Transverse colon (tissue), 4 donors: ENCODE measurements around the gene ATAT1. TPM values are rescaled to one million over a fixed set of nuclear protein-coding genes. Genes with fewer than 3 reads are reported as not detected.

Source experiments
- DNase-seq: peaks from one replicate; pipeline ENCODE4 v3.0.0-alpha.2; 2019
- H3K27ac ChIP-seq, 4 donors: fragments of 200-600 bp; sonication (generic); 2 replicates each; pipeline ENCODE4 v1.5.1; 2016 to 2018; ENCODE audit warnings: inconsistent platforms in 4 of 4
- H3K27me3 ChIP-seq: fragments of 200-600 bp; sonication (generic); 2 replicates; pipeline ENCODE4 v1.5.1; 2017; ENCODE audit warnings: inconsistent platforms
- H3K36me3 ChIP-seq, 4 donors: fragments of 200-600 bp; sonication (generic); 2 replicates each; pipeline ENCODE4 v1.5.1; 2017 to 2019; ENCODE audit warnings: inconsistent platforms in 4 of 4
- H3K4me1 ChIP-seq, 4 donors: fragments of 200-600 bp; sonication (generic); 2 replicates each; pipeline ENCODE4 v1.5.1; 2017 to 2020; ENCODE audit warnings: inconsistent platforms in 4 of 4
- H3K4me3 ChIP-seq, 4 donors: fragments of 200-600 bp; sonication (generic); 1 replicate in 1 of 4; 2 replicates in 3 of 4; pipeline versions ENCODE4 v1.5.1 to v1.6.1; 2017 to 2019; ENCODE audit warnings: inconsistent platforms in 4 of 4
- H3K9me3 ChIP-seq, 2 donors: fragments of 200-600 bp; sonication (generic); 2 replicates each; pipeline ENCODE4 v1.5.1; 2017 to 2019; ENCODE audit warnings: inconsistent platforms in 2 of 2
- EP300 ChIP-seq: sonication (generic); formaldehyde crosslinking; IDR thresholded peaks from one replicate; pipeline ENCODE4 v1.6.1; 2017; ENCODE audit warnings: antibody characterized with exemption, low read depth
- POLR2A ChIP-seq: fragments of 450-650 bp; IDR thresholded peaks from one replicate; pipeline ENCODE4 v1.6.1; 2016; ENCODE audit warnings: antibody characterized with exemption, mild to moderate bottlenecking, moderate library complexity
- POLR2AphosphoS5 ChIP-seq, 3 donors: sonication (generic); formaldehyde crosslinking; IDR thresholded peaks; one replicate each; pipeline ENCODE4 v1.6.1; 2016; ENCODE audit warnings: antibody characterized with exemption in 3 of 3
- WGBS, 2 donors: methylation state at CpG; one replicate each; pipeline ENCODE4 v1.1.5; 2018; ENCODE audit warnings: low coverage in 1 of 2; 5-methylcytosine and 5-hydroxymethylcytosine counted together
- in situ Hi-C, 4 donors: fragments of 200-750 bp; cut with MboI; loops; one replicate each; pipeline versions ENCODE4 v1.15.0 to v1.15.1; 2017; ENCODE audit warnings: low sequenced_read_pairs in 3 of 4, low pct_ligation_motif_present in 1 of 4, low pct_unique_long_range_greater_than_20kb in 1 of 4
- intact Hi-C: fragments of 100-400 bp; cut with DNase I; formaldehyde crosslinking; loops from one replicate; pipeline ENCODE4 v1.15.1; 2023; ENCODE audit warnings: low total_unique reads
- total RNA-seq, 4 donors: library from RNA; depleted of rRNA; stranded (reverse); fragments of >200 nt; gene quantifications; one replicate each; pipeline ENCODE4 v1.1.0, GENCODE V29; 2016
- TF ChIP-seq, protein P1 (sequence below), 5 experiments: fragments of 200-600 bp in 3 of 5; fragments of 450-650 bp in 2 of 5; sonication (generic) in 3 of 5; IDR thresholded peaks; 1 replicate in 2 of 5; 2 replicates in 3 of 5; pipeline ENCODE4 v1.5.1; 2016 to 2017; ENCODE audit warnings: antibody characterized with exemption in 5 of 5, inconsistent platforms in 3 of 5, mild to moderate bottlenecking in 2 of 5, moderate library complexity in 1 of 5

ATAT1 gene
- total RNA-seq, 4 donors from 2014 or later: 10.6 to 174 (median 22.2) TPM

DNA sequence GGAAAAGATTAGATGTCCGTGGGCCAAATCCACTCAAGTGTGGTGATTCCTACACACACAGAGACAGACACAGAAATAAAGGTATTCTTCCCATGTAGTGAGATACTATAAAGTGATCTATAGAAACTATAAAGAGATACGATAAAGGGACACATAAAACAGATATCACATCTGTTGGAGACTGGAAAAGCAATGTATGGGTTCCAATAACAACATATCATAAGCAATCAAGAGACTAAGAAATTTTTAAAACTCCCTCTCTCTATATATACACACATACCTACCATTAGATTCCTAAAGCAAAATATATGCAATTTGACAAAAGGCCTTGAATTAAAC, 14.8 kb upstream of the ATAT1 start:
- no peaks in the 10 kb centered on the region for H3K9me3 ChIP-seq
- DNase-seq: no peak
- no peak overlapping the region for H3K4me3 ChIP-seq
- peak overlapping the region in 3 of 4 donors; percentile 94 to 98 (median 94) for H3K27ac ChIP-seq
- intact Hi-C loops: no loop called here
- WGBS, 2 donors: 67 to 85% methylated on average over 2 of the region's 2 CpGs
- H3K27me3 ChIP-seq: no peaks in the 10 kb centered on the region
- H3K4me1 ChIP-seq: peaks cover 4 to 43% (median 28%) of the 10 kb centered on the region in 4 donors
- in situ Hi-C loops: no loop called here
- TF ChIP-seq POLR2AphosphoS5 (IDR thresholded peaks at IDR 0.05): no peak
- TF ChIP-seq EP300: no peak
- TF ChIP-seq POLR2A: no peak
- TF ChIP-seq, protein P1, sequence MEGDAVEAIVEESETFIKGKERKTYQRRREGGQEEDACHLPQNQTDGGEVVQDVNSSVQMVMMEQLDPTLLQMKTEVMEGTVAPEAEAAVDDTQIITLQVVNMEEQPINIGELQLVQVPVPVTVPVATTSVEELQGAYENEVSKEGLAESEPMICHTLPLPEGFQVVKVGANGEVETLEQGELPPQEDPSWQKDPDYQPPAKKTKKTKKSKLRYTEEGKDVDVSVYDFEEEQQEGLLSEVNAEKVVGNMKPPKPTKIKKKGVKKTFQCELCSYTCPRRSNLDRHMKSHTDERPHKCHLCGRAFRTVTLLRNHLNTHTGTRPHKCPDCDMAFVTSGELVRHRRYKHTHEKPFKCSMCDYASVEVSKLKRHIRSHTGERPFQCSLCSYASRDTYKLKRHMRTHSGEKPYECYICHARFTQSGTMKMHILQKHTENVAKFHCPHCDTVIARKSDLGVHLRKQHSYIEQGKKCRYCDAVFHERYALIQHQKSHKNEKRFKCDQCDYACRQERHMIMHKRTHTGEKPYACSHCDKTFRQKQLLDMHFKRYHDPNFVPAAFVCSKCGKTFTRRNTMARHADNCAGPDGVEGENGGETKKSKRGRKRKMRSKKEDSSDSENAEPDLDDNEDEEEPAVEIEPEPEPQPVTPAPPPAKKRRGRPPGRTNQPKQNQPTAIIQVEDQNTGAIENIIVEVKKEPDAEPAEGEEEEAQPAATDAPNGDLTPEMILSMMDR (IDR thresholded peaks at IDR 0.05): no peak
- peaks cover 0 to 33% (median 19%) of the 10 kb centered on the region in 4 donors for H3K36me3 ChIP-seq

DNA sequence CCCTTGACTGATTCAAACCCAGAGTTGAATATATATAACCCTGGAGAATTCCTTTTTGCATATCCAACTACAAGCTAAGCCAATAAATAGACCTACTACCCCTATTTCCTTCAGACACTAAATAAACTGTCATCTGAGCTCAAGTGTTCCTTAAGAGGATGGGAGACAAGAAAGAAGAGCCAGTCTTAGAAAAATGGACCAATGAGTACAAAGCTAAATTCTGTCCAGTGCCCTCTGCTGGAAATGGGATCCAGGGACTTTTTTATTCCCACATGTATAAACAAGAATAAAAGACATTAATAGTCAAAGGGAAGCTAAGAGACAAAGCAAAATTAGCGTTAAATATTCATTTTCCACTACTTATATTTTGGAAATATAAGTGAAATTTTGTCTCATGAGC, 14.5 kb upstream of the ATAT1 start:
- H3K27ac ChIP-seq: peak overlapping the region; percentile 94 to 98 (median 96)
- H3K4me1 ChIP-seq: peaks cover 4 to 43% (median 28%) of the 10 kb centered on the region in 4 donors
- H3K9me3 ChIP-seq: no peaks in the 10 kb centered on the region
- in situ Hi-C loops (no loop called here), intact Hi-C loops (no loop called here)
- no peak overlapping the region for H3K4me3 ChIP-seq
- peaks cover 0 to 31% (median 17%) of the 10 kb centered on the region in 4 donors for H3K36me3 ChIP-seq
- 82 to 92% methylated on average over 1 of the region's 1 CpG for WGBS, 2 donors
- DNase-seq: no peak
- no peaks in the 10 kb centered on the region for H3K27me3 ChIP-seq
- TF ChIP-seq POLR2A: no peak
- TF ChIP-seq, protein P1 (IDR thresholded peaks at IDR 0.05): peak in 1 of 5 experiments; percentile 15

DNA sequence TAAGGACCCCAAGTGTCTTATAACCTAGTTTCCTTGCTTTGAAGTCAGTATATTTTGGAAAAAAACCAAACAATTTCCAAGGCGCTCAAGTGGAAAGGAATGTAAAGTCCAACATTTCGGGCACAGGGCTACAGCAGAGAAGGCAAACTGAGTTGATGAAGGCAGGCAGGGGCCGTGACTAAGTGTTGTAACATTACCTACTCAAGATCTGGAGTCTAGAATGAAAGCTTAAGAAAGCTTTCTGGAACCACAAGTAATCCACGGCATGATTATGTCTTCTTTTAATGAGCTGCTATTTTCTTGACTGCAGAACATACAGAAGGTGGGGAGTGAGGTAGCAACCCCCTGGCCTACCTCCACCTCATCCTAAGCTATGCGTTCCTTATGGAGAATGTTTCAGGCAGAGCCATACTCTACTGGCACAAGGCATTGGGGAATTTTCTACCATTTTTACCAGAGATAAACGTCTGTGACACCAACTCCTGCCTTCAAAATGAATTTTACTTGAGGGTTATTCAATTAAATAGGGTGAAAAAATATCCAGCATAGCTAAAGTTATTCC, 13.9 kb upstream of the ATAT1 start:
- intact Hi-C loops: no loop called here

GRCh38 chr6:30613251-30614043, 13.2 kb upstream of the ATAT1 start:
- H3K9me3 ChIP-seq: no peaks in the 10 kb centered on the region
- H3K27me3 ChIP-seq: no peaks in the 10 kb centered on the region
- peak overlapping the region; percentile 94 to 98 (median 96) for H3K27ac ChIP-seq
- TF ChIP-seq POLR2AphosphoS5 (IDR thresholded peaks at IDR 0.05) (peak in 1 of 3 donors; percentile 4), POLR2A (no peak)
- DNase-seq: no peak
- in situ Hi-C loops (no loop called here), intact Hi-C loops (no loop called here)
- peaks cover 5 to 46% (median 33%) of the 10 kb centered on the region in 4 donors for H3K4me1 ChIP-seq
- peaks cover 0 to 21% (median 11%) of the 10 kb centered on the region in 4 donors for H3K36me3 ChIP-seq
- H3K4me3 ChIP-seq: peak overlapping the region in 1 of 4 donors; percentile 66

More for the DNA sequence above, 13.9 kb upstream of the ATAT1 start:
- in situ Hi-C loops: no loop called here
- Histone ChIP-seq H3K9me3 (no peaks in the 10 kb centered on the region), H3K4me1 (peaks cover 4 to 43% (median 28%) of the 10 kb centered on the region in 4 donors), H3K4me3 (no peak overlapping the region), H3K27ac (peak overlapping the region; percentile 94 to 98 (median 96)), H3K36me3 (peaks cover 0 to 26% (median 14%) of the 10 kb centered on the region in 4 donors), H3K27me3 (no peaks in the 10 kb centered on the region)
- TF ChIP-seq POLR2A (no peak), POLR2AphosphoS5 (IDR thresholded peaks at IDR 0.05) (peak in 1 of 3 donors; percentile 76), EP300 (no peak)
- TF ChIP-seq, protein P1 (IDR thresholded peaks at IDR 0.05): no peak
- DNase-seq: no peak
- WGBS, 2 donors: 44 to 70% methylated on average over 5 to 6 of the region's 6 CpGs
